Measurements from ENCODE around the gene SOX30.

DNA sequence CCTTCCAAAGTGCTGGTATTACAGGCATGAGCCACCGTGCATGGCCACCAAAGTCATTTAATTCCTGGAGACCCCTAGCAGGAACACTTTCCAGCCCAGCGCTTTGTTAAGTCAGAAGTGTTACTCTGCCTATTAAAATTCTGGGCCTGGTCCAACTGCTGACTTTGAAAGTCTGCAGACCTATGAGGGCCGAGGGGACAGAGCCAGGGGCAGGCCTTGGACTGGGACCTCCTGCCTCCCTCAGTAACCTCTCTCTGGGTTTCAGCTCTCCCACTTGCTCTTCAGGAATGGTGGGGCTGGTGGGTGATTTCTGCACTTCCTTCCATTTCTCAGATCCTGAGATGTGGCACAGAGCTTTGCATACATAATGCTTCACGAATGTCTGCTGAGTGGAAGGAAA, 28.8 kb upstream of the SOX30 start:
- TF ChIP-seq CTCF (IDR thresholded peaks at IDR 0.05; ENCODE audit: low read depth, low read length) (no peak), EZH2phosphoT487 (IDR thresholded peaks at IDR 0.05; ENCODE audit: low read depth) (no peak)

Data from OCI-LY3 (cell line).